H1 (cell line): Measurements from ENCODE around the gene ATP23. TPM values are rescaled to one million over a fixed set of nuclear protein-coding genes. Genes with fewer than 3 reads are reported as not detected.

Source experiments
- CTCF ChIA-PET: fragments of 300-600 bp; sonication (Branson Sonifier 250); formaldehyde crosslinking; loops from one replicate; lab custom pipeline; 2021; ENCODE audit not compliant: partially characterized antibody; lab: Charles Lee
- POLR2A ChIA-PET: fragments of 300-600 bp; sonication (Branson Sonifier 250); formaldehyde crosslinking; loops from one replicate; lab custom pipeline; 2021; ENCODE audit warnings: inconsistent platforms; ENCODE audit not compliant: partially characterized antibody; lab: Charles Lee
- DNase-seq, 2 experiments: peaks; one replicate each; pipeline versions ENCODE4 v3.0.0 to v3.0.0-alpha.2; 2010 to 2022; ENCODE audit warnings: low spot score in 2 of 2, low read depth in 1 of 2, mixed read lengths in 1 of 2
- FAIRE-seq: peaks from 2 replicates; lab custom pipeline; 2011; peaks lifted over from hg19 to GRCh38; lab: Jason Lieb, UNC
- H2AFZ ChIP-seq: 2 replicates; pipeline ENCODE4 v1.8.1; 2012; ENCODE audit warnings: low read length, inconsistent platforms
- H2AK5ac ChIP-seq: 2 replicates; pipeline ENCODE4 v1.6.1; 2013; ENCODE audit warnings: low read depth, low read length
- H2BK120ac ChIP-seq: replicated peaks from 2 replicates; pipeline ENCODE3; 2013; ENCODE audit warnings: low read depth, low read length, inconsistent platforms
- H2BK12ac ChIP-seq: 2 replicates; pipeline ENCODE4 v1.6.1; 2013; ENCODE audit warnings: low read depth, low read length
- H2BK15ac ChIP-seq: 2 replicates; pipeline ENCODE4 v1.6.1; 2013; ENCODE audit warnings: low read length
- H2BK20ac ChIP-seq: 2 replicates; pipeline ENCODE4 v1.6.1; 2013; ENCODE audit warnings: low read length
- H2BK5ac ChIP-seq: 2 replicates; pipeline ENCODE4 v1.6.1; 2013; ENCODE audit warnings: low read depth, low read length
- H3K14ac ChIP-seq: 2 replicates; pipeline ENCODE4 v1.6.1; 2013; ENCODE audit warnings: inconsistent platforms; ENCODE audit not compliant: insufficient read length
- H3K18ac ChIP-seq: 2 replicates; pipeline ENCODE4 v1.6.1; 2013; ENCODE audit warnings: low read length; ENCODE audit errors: extremely low read depth
- H3K23ac ChIP-seq: 2 replicates; pipeline ENCODE4 v1.6.1; 2013; ENCODE audit warnings: inconsistent platforms; ENCODE audit not compliant: insufficient read length
- H3K23me2 ChIP-seq: 2 replicates; pipeline ENCODE4 v1.6.1; 2013; ENCODE audit warnings: low read depth, low read length
- H3K27ac ChIP-seq: 2 replicates; pipeline ENCODE4 v1.6.1; 2011; ENCODE audit warnings: low read depth, low read length, inconsistent platforms
- H3K27me3 ChIP-seq, 4 experiments: replicated peaks in 1 of 4; 1 replicate in 1 of 4; 2 replicates in 3 of 4; pipeline versions ENCODE4 v1.6.1 to v1.8.1; 2011 to 2013; ENCODE audit warnings: low read length in 3 of 4, mild to moderate bottlenecking in 3 of 4, inconsistent platforms in 2 of 4, mixed read lengths in 2 of 4, moderate library complexity in 1 of 4; ENCODE audit not compliant: control insufficient read depth in 3 of 4, insufficient read depth in 3 of 4; ENCODE audit errors: extremely low read depth in 1 of 4
- H3K36me3 ChIP-seq, 4 experiments: 2 replicates each; pipeline versions ENCODE4 v1.6.1 to v1.8.1; 2011 to 2013; ENCODE audit warnings: mild to moderate bottlenecking in 4 of 4, low read length in 3 of 4, moderate library complexity in 2 of 4, control low read depth in 1 of 4, inconsistent platforms in 1 of 4; ENCODE audit not compliant: insufficient read depth in 4 of 4, control insufficient read depth in 2 of 4
- H3K4ac ChIP-seq: replicated peaks from 2 replicates; pipeline ENCODE3; 2013; ENCODE audit warnings: low read length, low read depth, mixed read lengths, inconsistent platforms; ENCODE audit not compliant: insufficient read length
- H3K4me1 ChIP-seq, 4 experiments: replicated peaks in 1 of 4; 1 replicate in 1 of 4; 2 replicates in 3 of 4; pipeline versions ENCODE4 v1.6.1 to v1.8.1; 2011 to 2013; ENCODE audit warnings: low read length in 3 of 4, inconsistent platforms in 2 of 4, mixed read lengths in 1 of 4; ENCODE audit not compliant: insufficient read depth in 4 of 4, control insufficient read depth in 3 of 4
- H3K4me2 ChIP-seq, 2 experiments: 2 replicates each; pipeline versions ENCODE4 v1.6.1 to v1.8.1; 2011 to 2013; ENCODE audit warnings: low read depth in 2 of 2, low read length in 2 of 2, control low read depth in 1 of 2, inconsistent platforms in 1 of 2, mild to moderate bottlenecking in 1 of 2; ENCODE audit not compliant: insufficient read depth in 1 of 2
- H3K4me3 ChIP-seq, 4 experiments: fragments of 200-600, 300-600 bp in 1 of 4; sonication (generic), shearing (Covaris generic), sonication (Bioruptor Twin) in 1 of 4; 2 replicates each; pipeline versions ENCODE4 v1.5.1 to v1.8.1; 2011 to 2016; ENCODE audit warnings: low read length in 4 of 4, low read depth in 3 of 4, control low read depth in 2 of 4, inconsistent platforms in 2 of 4, mild to moderate bottlenecking in 2 of 4, mixed read lengths in 1 of 4, moderate library complexity in 1 of 4; ENCODE audit not compliant: insufficient read depth in 2 of 4; ENCODE audit errors: extremely low read depth in 1 of 4
- H3K56ac ChIP-seq: replicated peaks from 2 replicates; pipeline ENCODE3; 2013; ENCODE audit warnings: low read depth, mild to moderate bottlenecking, mixed read lengths, low read length, inconsistent platforms; ENCODE audit not compliant: insufficient read length
- H3K79me1 ChIP-seq: 2 replicates; pipeline ENCODE4 v1.6.1; 2013; ENCODE audit warnings: low read depth, low read length, control low read depth
- H3K79me2 ChIP-seq, 2 experiments: 2 replicates each; pipeline versions ENCODE4 v1.6.1 to v1.8.1; 2012 to 2013; ENCODE audit warnings: low read length in 2 of 2, mild to moderate bottlenecking in 2 of 2, inconsistent platforms in 1 of 2; ENCODE audit not compliant: insufficient read depth in 2 of 2, control insufficient read depth in 1 of 2
- H3K9ac ChIP-seq, 4 experiments: replicated peaks in 1 of 4; 1 replicate in 1 of 4; 2 replicates in 3 of 4; pipeline versions ENCODE4 v1.6.1 to v1.8.1; 2011 to 2013; ENCODE audit warnings: low read depth in 3 of 4, low read length in 3 of 4, control low read depth in 2 of 4, mild to moderate bottlenecking in 2 of 4, moderate library complexity in 2 of 4, inconsistent platforms in 1 of 4; ENCODE audit errors: extremely low read depth in 1 of 4
- H3K9me3 ChIP-seq, 2 experiments: 2 replicates each; pipeline versions ENCODE4 v1.6.1 to v1.8.1; 2012 to 2013; ENCODE audit warnings: mild to moderate bottlenecking in 2 of 2, moderate library complexity in 2 of 2, control low read depth in 1 of 2, inconsistent platforms in 1 of 2, low read depth in 1 of 2, low read length in 1 of 2, mixed read lengths in 1 of 2; ENCODE audit not compliant: insufficient read depth in 2 of 2
- H4K20me1 ChIP-seq, 2 experiments: replicated peaks in 1 of 2; 2 replicates each; pipeline versions ENCODE3 to v1.8.1; 2011 to 2013; ENCODE audit warnings: inconsistent platforms in 2 of 2, low read length in 2 of 2, mild to moderate bottlenecking in 1 of 2; ENCODE audit not compliant: insufficient read depth in 2 of 2, control insufficient read depth in 1 of 2
- H4K5ac ChIP-seq: 2 replicates; pipeline ENCODE4 v1.6.1; 2013; ENCODE audit warnings: low read length, low read depth, mixed read lengths, inconsistent platforms; ENCODE audit not compliant: insufficient read length
- H4K8ac ChIP-seq: 2 replicates; pipeline ENCODE4 v1.8.0; 2013; ENCODE audit warnings: mild to moderate bottlenecking, moderate library complexity, low read length, inconsistent platforms; ENCODE audit not compliant: insufficient read depth; ENCODE audit errors: extremely low read depth
- H4K91ac ChIP-seq: replicated peaks from 2 replicates; pipeline ENCODE3; 2013; ENCODE audit warnings: low read length, mixed read lengths, inconsistent platforms; ENCODE audit not compliant: insufficient read length
- CHD2 ChIP-seq: IDR thresholded peaks from 2 replicates; pipeline ENCODE4 v1.6.1; 2012; ENCODE audit warnings: low read length, improper control_type of control experiment
- CTBP2 ChIP-seq: IDR thresholded peaks from 2 replicates; pipeline ENCODE4 v1.7.0; 2011; ENCODE audit warnings: borderline replicate concordance, mild to moderate bottlenecking, moderate library complexity, mixed read lengths, low read length; ENCODE audit not compliant: insufficient read depth, insufficient read length
- EGR1 ChIP-seq: IDR thresholded peaks from 2 replicates; pipeline ENCODE4 v1.6.1; 2011; ENCODE audit warnings: low read depth, low read length, borderline replicate concordance
- EZH2 ChIP-seq: fragments of 200-600 bp; sonication (generic); IDR thresholded peaks from 2 replicates; pipeline ENCODE4 v1.7.1; 2012; ENCODE audit warnings: low read depth, mild to moderate bottlenecking, moderate library complexity, low read length, inconsistent platforms; ENCODE audit not compliant: severe bottlenecking
- HDAC2 ChIP-seq, 2 experiments: fragments of 300-600 bp in 1 of 2; sonication (generic) in 1 of 2; IDR thresholded peaks; 2 replicates each; pipeline ENCODE4 v1.6.1; 2011 to 2012; ENCODE audit warnings: low read depth in 2 of 2, low read length in 2 of 2, mild to moderate bottlenecking in 2 of 2, moderate library complexity in 2 of 2, borderline replicate concordance in 1 of 2, inconsistent platforms in 1 of 2
- JUND ChIP-seq: IDR thresholded peaks from 2 replicates; pipeline ENCODE4 v1.6.1; 2011; ENCODE audit warnings: mild to moderate bottlenecking, improper control_type of control experiment, low read length
- MAFK ChIP-seq: IDR thresholded peaks from 2 replicates; pipeline ENCODE4 v1.6.1; 2012; ENCODE audit warnings: low read depth, mild to moderate bottlenecking, improper control_type of control experiment, low read length
- NANOG ChIP-seq: IDR thresholded peaks from 2 replicates; pipeline ENCODE4 v1.6.1; 2011; ENCODE audit warnings: low read length, low read depth, mild to moderate bottlenecking, inconsistent platforms; ENCODE audit not compliant: insufficient read depth, poor library complexity, severe bottlenecking
- RAD21 ChIP-seq, 2 experiments: IDR thresholded peaks in 1 of 2; conservative IDR thresholded peaks in 1 of 2; 2 replicates each; pipeline ENCODE4 v1.6.1; 2011; ENCODE audit warnings: low read depth in 2 of 2, low read length in 2 of 2, improper control_type of control experiment in 1 of 2, inconsistent platforms in 1 of 2, mild to moderate bottlenecking in 1 of 2, moderate library complexity in 1 of 2
- TCF12 ChIP-seq: IDR thresholded peaks from 2 replicates; pipeline ENCODE4 v1.6.1; 2011; ENCODE audit warnings: low read depth, mild to moderate bottlenecking, low read length
- WGBS, 2 experiments: shearing (Covaris generic) in 1 of 2; methylation state at CpG; one replicate each; pipeline versions ENCODE4 v1.1.6 to v1.1.7; 2013 to 2015; ENCODE audit warnings: low lambda C conversion rate in 2 of 2, mixed read lengths in 2 of 2, inconsistent platforms in 1 of 2, low coverage in 1 of 2, missing lambda C conversion rate in 1 of 2; ENCODE audit not compliant: insufficient replicate concordance in 2 of 2, insufficient coverage in 1 of 2, insufficient read length in 1 of 2; ENCODE audit errors: extremely low coverage in 1 of 2, missing lambda C conversion rate in 1 of 2; 5-methylcytosine and 5-hydroxymethylcytosine counted together
- polyA plus RNA-seq, 7 experiments: library from polyadenylated mRNA; depleted of rRNA in 3 of 7; stranded (reverse) in 5 of 7; unstranded in 2 of 7; fragments of >200 nt in 5 of 7; fragments of 200-250 nt in 2 of 7; gene quantifications; 1 replicate in 5 of 7; 2 replicates in 1 of 7; 4 replicates in 1 of 7; pipeline versions ENCODE4 v1.2.1 to v1.2.3, GENCODE V29; 2011 to 2013; ENCODE audit warnings: missing spikeins in 2 of 7, mixed read lengths in 2 of 7
- total RNA-seq: library from RNA; stranded (reverse); fragmentation: NEBNext Ultra II Directional; extraction: Animal tissue kit (Norgen Biotek cat#: 25700); gene quantifications from 2 replicates; pipeline ENCODE4 v1.2.1, GENCODE V29; 2021
- TF ChIP-seq, protein P1 (sequence below): IDR thresholded peaks from 2 replicates; pipeline ENCODE4 v1.6.1; 2012; ENCODE audit warnings: inconsistent platforms

Gene ATP23
- total and polyA plus RNA-seq, 2 of the 8 experiments (the other 6 are each of a cell fraction or from before 2014, with no cell fraction given) = 10.2 to 13.5 TPM

DNA sequence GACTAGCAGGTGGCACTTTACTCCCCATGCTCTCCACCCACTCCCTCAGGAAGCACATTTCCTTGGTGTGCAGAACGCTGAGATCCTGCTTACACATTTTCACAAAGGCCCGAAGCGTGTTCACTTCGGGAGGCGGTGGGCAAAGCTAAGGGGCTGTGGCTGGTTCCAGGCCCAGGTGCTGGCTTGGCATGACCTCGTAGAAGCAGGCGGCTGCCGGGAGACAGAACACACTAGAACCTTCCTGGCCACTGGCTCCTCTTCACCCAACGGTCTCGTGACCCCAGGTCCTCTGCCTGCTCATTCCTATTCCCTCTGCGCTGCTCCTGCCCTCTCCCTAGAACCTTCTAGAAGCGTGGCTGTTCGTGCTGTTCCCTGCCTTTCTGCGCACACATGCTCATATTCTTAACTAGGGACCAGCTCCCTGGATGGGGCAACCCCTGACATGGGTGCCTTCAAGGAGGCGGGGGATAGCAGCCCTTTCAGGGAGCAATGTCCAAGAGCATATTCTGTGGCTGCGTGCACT lies 43.3 kb downstream of the ATP23 start:
- 90% methylated on average over 14 of the region's 16 CpGs; no CpG with 5 or more reads in 1 of the 2 experiments for WGBS, 2 experiments
- Histone ChIP-seq H2BK20ac (no peak overlapping the region), H3K4ac (no peak overlapping the region), H3K9me3 (no peaks in the 10 kb centered on the region), H3K4me2 (no peak overlapping the region), H3K14ac (no peak overlapping the region), H4K8ac (no peak overlapping the region), H3K27me3 (no peaks in the 10 kb centered on the region), H2BK5ac (no peak overlapping the region), H3K79me2 (no peaks in the 10 kb centered on the region), H4K5ac (no peak overlapping the region), H3K9ac (no peak overlapping the region), H3K4me3 (no peak overlapping the region), H4K20me1 (no peaks in the 10 kb centered on the region), H2BK120ac (no peak overlapping the region), H3K23me2 (no peaks in the 10 kb centered on the region), H3K36me3 (no peaks in the 10 kb centered on the region), H3K23ac (no peak overlapping the region), H3K18ac (no peak overlapping the region), H4K91ac (no peak overlapping the region), H3K79me1 (no peaks in the 10 kb centered on the region), H3K4me1 (no peaks in the 10 kb centered on the region), H2AK5ac (no peak overlapping the region), H2BK15ac (no peak overlapping the region), H2AFZ (no peak overlapping the region), H2BK12ac (no peak overlapping the region), H3K56ac (no peak overlapping the region), H3K27ac (no peak overlapping the region)
- ChIA-PET POLR2A (no interaction called here), CTCF (interaction anchor here (0.9 to 1.2 kb wide), 3 partner anchors 8 to 556 kb away, joined by 3 to 4 read pairs (median 3); no protein-coding TSS in a partner anchor)
- DNase-seq (no peak), FAIRE-seq (no peak)
- TF ChIP-seq EZH2 (no peak), CHD2 (no peak), TCF12 (no peak), CTBP2 (no peak), RAD21 (IDR thresholded peaks at IDR 0.05 in 1 of 2, conservative IDR thresholded peaks at IDR 0.05 in 1 of 2; ENCODE audit: low read depth in 2 of 2, low read length in 2 of 2) (no peak), NANOG (no peak), EGR1 (no peak), HDAC2 (IDR thresholded peaks at IDR 0.05; ENCODE audit: borderline replicate concordance in 1 of 2, low read depth in 2 of 2, low read length in 2 of 2) (no peak), JUND (no peak), MAFK (no peak)
- TF ChIP-seq, protein P1, sequence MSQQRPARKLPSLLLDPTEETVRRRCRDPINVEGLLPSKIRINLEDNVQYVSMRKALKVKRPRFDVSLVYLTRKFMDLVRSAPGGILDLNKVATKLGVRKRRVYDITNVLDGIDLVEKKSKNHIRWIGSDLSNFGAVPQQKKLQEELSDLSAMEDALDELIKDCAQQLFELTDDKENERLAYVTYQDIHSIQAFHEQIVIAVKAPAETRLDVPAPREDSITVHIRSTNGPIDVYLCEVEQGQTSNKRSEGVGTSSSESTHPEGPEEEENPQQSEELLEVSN = no peak
